Nasal cavity respiratory epithelium epithelial cell of viscerocranial mucosa (primary cell): ENCODE measurements around the gene PCSK1N. TPM values are rescaled to one million over a fixed set of nuclear protein-coding genes. Genes with fewer than 3 reads are reported as not detected.

ENCODE experiments used
- total RNA-seq: library from RNA; depleted of rRNA; stranded (reverse); fragments of >200 nt; gene quantifications from 2 replicates; pipeline ENCODE4 v1.2.3, GENCODE V29; 2014

PCSK1N gene, protein sequence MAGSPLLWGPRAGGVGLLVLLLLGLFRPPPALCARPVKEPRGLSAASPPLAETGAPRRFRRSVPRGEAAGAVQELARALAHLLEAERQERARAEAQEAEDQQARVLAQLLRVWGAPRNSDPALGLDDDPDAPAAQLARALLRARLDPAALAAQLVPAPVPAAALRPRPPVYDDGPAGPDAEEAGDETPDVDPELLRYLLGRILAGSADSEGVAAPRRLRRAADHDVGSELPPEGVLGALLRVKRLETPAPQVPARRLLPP
- under 0.01 and 1.4 TPM in 2 replicates for total RNA-seq

DNA sequence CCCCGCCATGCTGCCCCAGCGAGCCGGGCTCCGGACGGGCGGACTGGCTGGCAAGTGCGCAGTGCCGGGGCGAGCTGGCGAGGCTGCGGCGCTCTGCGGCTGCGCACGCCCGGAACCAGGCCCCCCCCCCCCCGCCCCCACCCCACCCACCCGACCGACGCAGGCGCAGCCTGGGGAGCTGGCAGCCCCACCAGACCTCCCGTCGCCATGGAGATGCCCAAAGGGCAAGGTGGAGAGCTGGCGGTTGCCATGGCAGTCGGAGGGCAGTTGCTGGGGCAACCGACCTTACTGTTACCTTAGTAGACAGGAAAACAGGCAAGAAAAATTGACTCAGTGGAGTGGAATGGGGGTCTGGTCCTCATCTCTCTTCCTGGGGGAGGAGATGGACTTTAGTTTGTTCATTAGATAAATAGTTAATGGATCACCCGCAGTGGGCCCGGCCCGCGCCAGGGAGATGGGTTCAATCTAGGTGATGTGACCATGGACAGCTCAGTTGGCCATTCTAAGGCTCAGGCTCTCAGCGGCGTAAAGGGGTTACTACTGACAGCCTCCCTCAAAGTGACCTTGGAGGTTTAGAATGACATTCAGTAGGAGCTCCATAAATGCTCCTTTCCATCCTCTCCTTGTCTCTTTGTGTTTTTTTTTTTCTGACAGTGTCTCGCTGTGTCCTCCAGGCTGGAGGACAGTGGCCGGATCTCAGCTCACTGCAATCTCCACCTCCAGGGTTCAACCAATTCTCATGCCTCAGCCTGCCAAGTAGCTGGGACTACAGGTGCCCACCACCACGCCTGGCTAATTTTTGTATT, at the start of gene PCSK1N:
TSS of gene PCSK1N (minus strand) at position 87 of the 806 bp plus-strand sequence. CDS start at position 9, 78 bp downstream.

DNA sequence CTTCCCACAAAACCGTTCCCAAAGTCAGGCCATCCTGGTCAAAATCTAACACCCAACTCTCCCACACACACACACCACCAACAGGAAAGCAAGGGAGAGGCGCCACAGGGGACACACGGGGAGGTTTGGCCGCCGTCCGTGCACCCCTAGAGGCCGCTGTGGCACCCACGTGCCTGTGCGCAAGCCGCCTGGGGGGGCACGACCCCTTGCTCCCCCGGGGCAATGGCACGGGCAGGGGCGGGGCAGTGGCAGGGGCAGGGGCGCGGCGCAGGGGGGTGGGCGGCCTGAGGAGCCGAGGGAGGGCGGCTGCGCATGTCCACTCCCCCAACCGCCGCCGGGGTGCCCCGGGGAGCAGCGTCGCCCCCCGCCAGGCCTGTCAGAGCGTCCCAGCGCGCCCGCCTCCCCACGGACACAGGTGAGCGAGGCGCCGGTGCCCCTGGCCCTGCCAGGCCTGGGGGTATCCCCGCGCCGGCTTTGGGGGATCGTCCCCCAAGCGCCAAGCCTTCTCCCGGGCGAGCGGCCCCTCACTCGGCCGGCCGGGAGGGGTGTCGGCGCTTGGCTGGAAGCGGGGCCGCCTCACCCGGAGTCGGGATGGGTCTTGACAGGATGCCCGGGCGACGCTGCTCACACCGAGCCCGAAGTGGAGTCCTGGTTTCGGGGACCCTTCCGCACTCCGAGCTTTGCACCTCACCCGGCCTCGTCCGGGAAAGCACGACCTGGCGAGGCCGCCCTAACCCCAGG, 9.1 kb downstream of the PCSK1N start, which contains the start of gene ERAS:
TSS of gene ERAS (plus strand) at position 379 of the 741 bp plus-strand sequence. CDS start 2,611 bp downstream, outside the sequence.

DNA sequence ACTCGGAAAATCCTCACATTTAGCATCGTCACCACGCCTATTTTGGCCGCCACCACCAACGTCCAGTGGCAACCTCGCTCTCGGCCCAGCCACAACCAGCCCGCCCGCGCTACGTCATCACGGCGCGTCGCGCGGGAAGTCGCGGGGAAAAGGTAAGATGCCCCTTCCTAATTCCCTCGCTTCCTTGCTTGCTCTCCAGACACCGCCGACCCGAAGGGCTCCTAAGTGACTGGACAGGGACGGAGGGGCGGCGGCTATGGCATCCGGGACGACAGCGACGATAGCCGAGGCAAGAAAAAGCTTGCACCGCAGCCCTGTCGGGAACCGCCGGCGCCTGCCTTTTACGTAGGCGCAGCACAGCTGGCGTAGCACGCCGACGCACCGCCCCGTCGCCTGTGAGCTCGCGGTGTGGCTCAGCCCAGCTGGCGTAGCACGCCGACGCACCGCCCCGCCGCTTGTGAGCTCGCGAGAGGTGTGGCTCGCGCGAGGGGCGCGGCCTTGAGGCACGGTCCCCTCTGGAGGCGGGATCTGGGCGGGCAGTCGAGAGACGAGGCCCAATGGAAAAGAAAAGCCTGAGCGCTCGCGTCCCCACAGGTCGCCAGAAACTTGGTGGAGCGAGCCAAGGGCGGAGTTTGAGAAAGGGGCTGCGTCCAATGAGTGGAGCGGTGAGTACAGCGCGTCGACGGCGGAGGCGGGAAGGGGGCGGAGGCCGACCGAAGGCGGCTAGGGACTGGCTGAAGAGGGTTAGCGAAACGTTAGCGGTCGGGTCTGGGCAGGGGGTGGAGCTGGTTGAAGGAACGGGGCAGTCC, 33.9 kb downstream of the PCSK1N start, which contains the start of gene HDAC6:
TSS of gene HDAC6 (plus strand) at position 788 of the 809 bp plus-strand sequence. CDS start 626 bp downstream, outside the sequence.

DNA sequence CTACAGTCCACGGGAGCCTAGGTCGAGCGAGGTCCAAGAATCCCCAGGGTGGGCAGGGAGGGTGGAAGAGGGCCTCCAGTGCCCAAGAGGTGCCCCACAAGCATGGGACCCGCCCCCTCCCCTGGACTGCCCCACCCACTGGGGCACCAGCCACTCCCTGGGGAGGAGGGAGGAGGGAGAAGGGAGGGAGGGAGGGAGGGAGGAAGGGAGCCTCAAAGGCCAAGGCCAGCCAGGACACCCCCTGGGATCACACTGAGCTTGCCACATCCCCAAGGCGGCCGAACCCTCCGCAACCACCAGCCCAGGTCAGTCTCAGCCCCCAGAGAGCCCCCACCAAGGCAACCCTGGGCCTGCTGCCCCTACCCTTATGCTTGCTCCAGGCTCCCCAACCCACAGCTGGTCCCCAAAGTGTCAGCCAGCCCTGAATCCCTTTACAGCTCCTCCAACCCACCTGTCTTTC, 49.0 kb downstream of the PCSK1N start, which contains the start of gene GATA1:
TSS of gene GATA1 (plus strand) at position 250 of the 460 bp plus-strand sequence. CDS start 4,520 bp downstream, outside the sequence.

Other genes with a start within 250 kb of the PCSK1N start
- gene WDR13, start 238.1 kb downstream of the PCSK1N start, total RNA-seq = 91.7 and 106 TPM in 2 replicates
- under 0.01 and 0.28 TPM in 2 replicates for gene WAS, start 151.8 kb downstream of the PCSK1N start, total RNA-seq
- gene SUV39H1, start 138.9 kb downstream of the PCSK1N start, total RNA-seq = 1.1 and 1.7 TPM in 2 replicates
- not detected in 2 replicates for gene GLOD5, start 73.9 kb downstream of the PCSK1N start, total RNA-seq
- gene GATA1, start 49.0 kb downstream of the PCSK1N start, total RNA-seq = not detected in 2 replicates
- 35.2 and 41.4 TPM in 2 replicates for gene HDAC6, start 33.5 kb downstream of the PCSK1N start, total RNA-seq
- gene ERAS, start 9.1 kb downstream of the PCSK1N start, total RNA-seq = not detected in 2 replicates
- 22.4 and 38.3 TPM in 2 replicates for gene TIMM17B, start 62.2 kb upstream of the PCSK1N start, total RNA-seq
- gene PQBP1, start 62.3 kb upstream of the PCSK1N start, total RNA-seq = 65.6 and 131 TPM in 2 replicates
- gene SLC35A2, start 76.0 kb upstream of the PCSK1N start, total RNA-seq = 18.8 and 26.4 TPM in 2 replicates
- 5.9 and 6.5 TPM in 2 replicates for gene PIM2, start 83.4 kb upstream of the PCSK1N start, total RNA-seq
- gene OTUD5, start 122.0 kb upstream of the PCSK1N start, total RNA-seq = 17.4 and 34.5 TPM in 2 replicates
- under 0.01 and 0.93 TPM in 2 replicates for gene KCND1, start 136.2 kb upstream of the PCSK1N start, total RNA-seq
- gene GRIPAP1, start 166.7 kb upstream of the PCSK1N start, total RNA-seq = 23.6 and 36.5 TPM in 2 replicates
- gene TFE3, start 207.7 kb upstream of the PCSK1N start, total RNA-seq = 17.4 and 37.9 TPM in 2 replicates
- gene CCDC120, start 223.4 kb upstream of the PCSK1N start, total RNA-seq = 2.1 and 5.8 TPM in 2 replicates
- gene PRAF2, start 238.4 kb upstream of the PCSK1N start, total RNA-seq = 2.1 and 5.4 TPM in 2 replicates
- 29.0 and 29.4 TPM in 2 replicates for gene WDR45, start 244.3 kb upstream of the PCSK1N start, total RNA-seq